ENCODE data around the gene NCDN. TPM values are rescaled to one million over a fixed set of nuclear protein-coding genes. Genes with fewer than 3 reads are reported as not detected.
A peak's percentile ranks its signal among the peaks of the same experiment; 100 is the strongest.

NCDN gene
- total RNA-seq, 2 experiments from 2014 or later, result 17.3 to 17.5 TPM

GRCh38 chr1:35590476-35591040 lies 33.0 kb downstream of the NCDN start:
- Mint-ChIP-seq H3K27me3 (no peaks in the 10 kb centered on the region), H3K9me3 (no peaks in the 10 kb centered on the region), H3K36me3 (ENCODE audit: low read depth) (no peaks in the 10 kb centered on the region), H3K4me3 (no peak overlapping the region), H3K4me1 (ENCODE audit: low read depth) (peaks cover 7% of the 10 kb centered on the region), H3K27ac (no peak overlapping the region)
- TF ChIP-seq CTCF (IDR thresholded peaks at IDR 0.05), result no peak
- ChIA-PET POLR2A (no interaction called here), CTCF (interaction anchor here (0.6 kb wide), 1 partner anchor 11 kb away, joined by 4 read pairs; no protein-coding TSS in a partner anchor)
- intact Hi-C loops (cut with micrococcal nuclease), result no loop called here
- DNase-seq (no peak), ATAC-seq (no peak)

GRCh38 chr1:35591211-35591610 lies 33.6 kb downstream of the NCDN start:
- ATAC-seq (no peak), DNase-seq (no peak)
- Mint-ChIP-seq H3K27me3 (no peaks in the 10 kb centered on the region), H3K4me1 (ENCODE audit: low read depth) (peaks cover 7% of the 10 kb centered on the region), H3K36me3 (ENCODE audit: low read depth) (peaks cover 3% of the 10 kb centered on the region), H3K9me3 (no peaks in the 10 kb centered on the region), H3K4me3 (no peak overlapping the region), H3K27ac (no peak overlapping the region)
- TF ChIP-seq CTCF (IDR thresholded peaks at IDR 0.05), result no peak
- ChIA-PET POLR2A (no interaction called here), CTCF (interaction anchor here (0.7 kb wide), 1 partner anchor 90 kb away, joined by 3 read pairs; no protein-coding TSS in a partner anchor)
- intact Hi-C loops (cut with micrococcal nuclease), result no loop called here

- no peak overlapping the region for H3K4me3 Mint-ChIP-seq
- POLR2A ChIA-PET, result interaction anchor here (1.2 kb wide), 2 partner anchors 9 to 123 kb away, joined by 4 read pairs; no protein-coding TSS in a partner anchor
- DNase-seq (peak; percentile 35), ATAC-seq (peak; percentile 76)
- no peaks in the 10 kb centered on the region for H3K9me3 Mint-ChIP-seq
- H3K4me1 Mint-ChIP-seq (ENCODE audit: low read depth), result peaks cover 7% of the 10 kb centered on the region
- no peaks in the 10 kb centered on the region for H3K27me3 Mint-ChIP-seq
- CTCF ChIA-PET, result no interaction called here
- intact Hi-C loops (cut with micrococcal nuclease), result no loop called here
- peaks cover 3% of the 10 kb centered on the region for H3K36me3 Mint-ChIP-seq (ENCODE audit: low read depth)
- no peak for TF ChIP-seq CTCF (IDR thresholded peaks at IDR 0.05)
- H3K27ac Mint-ChIP-seq, result peak overlapping the region; percentile 47
Observed at GRCh38 chr1:35592991-35593769, 35.6 kb downstream of the NCDN start.

- Mint-ChIP-seq H3K4me1 (ENCODE audit: low read depth) (peaks cover 7% of the 10 kb centered on the region), H3K27ac (no peak overlapping the region), H3K9me3 (no peaks in the 10 kb centered on the region), H3K4me3 (no peak overlapping the region), H3K36me3 (ENCODE audit: low read depth) (peaks cover 3% of the 10 kb centered on the region), H3K27me3 (no peaks in the 10 kb centered on the region)
- ATAC-seq (no peak), DNase-seq (no peak)
- ChIA-PET POLR2A (interaction anchor here (0.6 to 1.5 kb wide), 5 partner anchors 9 to 122 kb away, joined by 3 to 4 read pairs (median 3); no protein-coding TSS in a partner anchor), CTCF (interaction anchor here (0.7 to 1.0 kb wide), 2 partner anchors 29 to 122 kb away, joined by 3 to 4 read pairs; no protein-coding TSS in a partner anchor)
- intact Hi-C loops (cut with micrococcal nuclease), result no loop called here
- TF ChIP-seq CTCF (IDR thresholded peaks at IDR 0.05), result no peak
Observed at GRCh38 chr1:35594005-35594760, 36.6 kb downstream of the NCDN start.
